GM12801 (cell line): Measurements from ENCODE around the gene CLEC18C.

Experiments
- TF ChIP-seq, protein P1 (sequence below): IDR thresholded peaks from one replicate; pipeline ENCODE4 v1.5.1; 2011; ENCODE audit warnings: control low read depth; ENCODE audit not compliant: insufficient read length; ENCODE audit errors: extremely low read depth

Gene CLEC18C

DNA sequence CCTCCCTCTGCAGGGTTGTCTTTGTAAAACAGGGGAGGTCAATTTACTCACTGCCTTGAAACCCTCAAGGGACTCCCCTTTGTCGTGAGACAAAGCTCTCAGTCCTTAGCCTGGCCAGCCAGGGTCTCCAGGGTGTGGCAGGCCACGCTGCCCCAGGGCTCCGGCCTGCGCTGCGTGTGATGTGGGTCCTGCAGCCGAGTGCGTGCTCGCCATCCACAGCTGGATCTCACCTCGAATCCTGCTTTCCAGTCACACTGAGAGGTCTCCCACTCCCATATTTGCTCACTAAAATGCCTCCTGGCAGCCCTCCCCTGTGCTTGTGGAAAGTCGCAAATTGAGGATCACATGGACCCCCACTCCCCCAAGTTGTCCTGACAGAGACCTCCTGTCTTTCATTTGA is 10.0 kb upstream of the CLEC18C start:
- TF ChIP-seq, protein P1, sequence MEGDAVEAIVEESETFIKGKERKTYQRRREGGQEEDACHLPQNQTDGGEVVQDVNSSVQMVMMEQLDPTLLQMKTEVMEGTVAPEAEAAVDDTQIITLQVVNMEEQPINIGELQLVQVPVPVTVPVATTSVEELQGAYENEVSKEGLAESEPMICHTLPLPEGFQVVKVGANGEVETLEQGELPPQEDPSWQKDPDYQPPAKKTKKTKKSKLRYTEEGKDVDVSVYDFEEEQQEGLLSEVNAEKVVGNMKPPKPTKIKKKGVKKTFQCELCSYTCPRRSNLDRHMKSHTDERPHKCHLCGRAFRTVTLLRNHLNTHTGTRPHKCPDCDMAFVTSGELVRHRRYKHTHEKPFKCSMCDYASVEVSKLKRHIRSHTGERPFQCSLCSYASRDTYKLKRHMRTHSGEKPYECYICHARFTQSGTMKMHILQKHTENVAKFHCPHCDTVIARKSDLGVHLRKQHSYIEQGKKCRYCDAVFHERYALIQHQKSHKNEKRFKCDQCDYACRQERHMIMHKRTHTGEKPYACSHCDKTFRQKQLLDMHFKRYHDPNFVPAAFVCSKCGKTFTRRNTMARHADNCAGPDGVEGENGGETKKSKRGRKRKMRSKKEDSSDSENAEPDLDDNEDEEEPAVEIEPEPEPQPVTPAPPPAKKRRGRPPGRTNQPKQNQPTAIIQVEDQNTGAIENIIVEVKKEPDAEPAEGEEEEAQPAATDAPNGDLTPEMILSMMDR = no peak
